ENCODE measurements around the gene ARF1. TPM values are rescaled to one million over a fixed set of nuclear protein-coding genes. Genes with fewer than 3 reads are reported as not detected.

Gene ARF1
- total RNA-seq, 1 donor from 2014 or later: 288 TPM

GRCh38 chr1:228064741-228065542 is 17.6 kb upstream of the ARF1 start:
- Mint-ChIP-seq H3K36me3 (no peaks in the 10 kb centered on the region), H3K4me3 (no peak overlapping the region), H3K27me3 (peaks cover 37% of the 10 kb centered on the region), H3K9me3 (no peaks in the 10 kb centered on the region), H3K27ac (no peak overlapping the region), H3K4me1 (ENCODE audit: unreplicated experiment) (no peaks in the 10 kb centered on the region)
- TF ChIP-seq, protein P1, sequence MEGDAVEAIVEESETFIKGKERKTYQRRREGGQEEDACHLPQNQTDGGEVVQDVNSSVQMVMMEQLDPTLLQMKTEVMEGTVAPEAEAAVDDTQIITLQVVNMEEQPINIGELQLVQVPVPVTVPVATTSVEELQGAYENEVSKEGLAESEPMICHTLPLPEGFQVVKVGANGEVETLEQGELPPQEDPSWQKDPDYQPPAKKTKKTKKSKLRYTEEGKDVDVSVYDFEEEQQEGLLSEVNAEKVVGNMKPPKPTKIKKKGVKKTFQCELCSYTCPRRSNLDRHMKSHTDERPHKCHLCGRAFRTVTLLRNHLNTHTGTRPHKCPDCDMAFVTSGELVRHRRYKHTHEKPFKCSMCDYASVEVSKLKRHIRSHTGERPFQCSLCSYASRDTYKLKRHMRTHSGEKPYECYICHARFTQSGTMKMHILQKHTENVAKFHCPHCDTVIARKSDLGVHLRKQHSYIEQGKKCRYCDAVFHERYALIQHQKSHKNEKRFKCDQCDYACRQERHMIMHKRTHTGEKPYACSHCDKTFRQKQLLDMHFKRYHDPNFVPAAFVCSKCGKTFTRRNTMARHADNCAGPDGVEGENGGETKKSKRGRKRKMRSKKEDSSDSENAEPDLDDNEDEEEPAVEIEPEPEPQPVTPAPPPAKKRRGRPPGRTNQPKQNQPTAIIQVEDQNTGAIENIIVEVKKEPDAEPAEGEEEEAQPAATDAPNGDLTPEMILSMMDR (conservative IDR thresholded peaks at IDR 0.05): no peak
- DNase-seq (ENCODE audit: extremely low spot score, unreplicated experiment): no peak

GRCh38 chr1:228065543-228066347 is 16.8 kb upstream of the ARF1 start:
- Mint-ChIP-seq H3K9me3 (no peaks in the 10 kb centered on the region), H3K27ac (no peak overlapping the region), H3K36me3 (no peaks in the 10 kb centered on the region), H3K4me1 (ENCODE audit: unreplicated experiment) (no peaks in the 10 kb centered on the region), H3K27me3 (peaks cover 33% of the 10 kb centered on the region), H3K4me3 (no peak overlapping the region)
- TF ChIP-seq, protein P1 (conservative IDR thresholded peaks at IDR 0.05): no peak
- DNase-seq (ENCODE audit: extremely low spot score, unreplicated experiment): no peak

- Mint-ChIP-seq H3K9me3 (no peaks in the 10 kb centered on the region), H3K36me3 (no peaks in the 10 kb centered on the region), H3K4me3 (no peak overlapping the region), H3K4me1 (ENCODE audit: unreplicated experiment) (no peaks in the 10 kb centered on the region), H3K27me3 (peaks cover 32% of the 10 kb centered on the region), H3K27ac (no peak overlapping the region)
- TF ChIP-seq, protein P1 (conservative IDR thresholded peaks at IDR 0.05): no peak
- DNase-seq (ENCODE audit: extremely low spot score, unreplicated experiment): no peak
Observed at GRCh38 chr1:228066416-228066815, 16.1 kb upstream of the ARF1 start.

DNA sequence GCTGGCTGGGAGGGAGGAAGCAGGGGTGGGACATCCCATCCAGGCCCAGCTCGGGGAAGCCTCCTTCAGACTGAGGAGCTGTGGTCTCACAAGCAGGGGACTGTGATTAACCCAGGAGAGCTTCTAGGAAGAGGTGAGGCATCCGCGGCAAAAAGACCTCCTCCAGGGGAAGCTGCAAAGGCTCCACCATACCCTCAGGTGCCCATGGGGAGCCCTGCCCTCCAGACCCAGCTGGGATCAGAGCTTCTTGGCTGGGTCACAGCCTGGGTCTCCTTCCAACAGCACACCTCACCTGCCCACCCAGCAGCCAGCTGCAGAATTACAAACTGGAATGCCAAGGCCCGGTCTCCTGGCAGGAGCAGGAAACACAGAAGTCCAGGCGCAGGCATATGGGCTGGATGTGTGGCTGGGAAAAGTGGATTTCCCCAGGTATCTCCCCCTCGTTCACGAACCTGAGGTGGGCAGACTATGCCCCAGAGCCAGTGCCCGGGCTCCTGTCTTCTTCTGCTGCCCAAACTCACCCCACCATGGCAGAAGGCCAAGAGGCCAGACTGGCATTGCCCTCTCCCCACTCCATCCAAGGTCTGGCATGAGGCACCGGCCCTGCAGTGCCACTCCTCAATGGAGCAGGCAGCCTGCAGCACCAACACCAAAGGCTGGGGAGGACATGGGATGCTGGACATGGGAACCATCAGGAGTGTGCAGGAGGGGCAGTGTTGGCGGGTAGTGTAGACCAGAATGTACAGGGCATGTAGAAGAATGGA is 15.4 kb upstream of the ARF1 start:
- no peaks in the 10 kb centered on the region for H3K36me3 Mint-ChIP-seq
- H3K9me3 Mint-ChIP-seq: no peaks in the 10 kb centered on the region
- no peak for DNase-seq (ENCODE audit: extremely low spot score, unreplicated experiment)
- no peaks in the 10 kb centered on the region for H3K4me1 Mint-ChIP-seq (ENCODE audit: unreplicated experiment)
- no peak overlapping the region for H3K27ac Mint-ChIP-seq
- H3K27me3 Mint-ChIP-seq: peaks cover 34% of the 10 kb centered on the region
- TF ChIP-seq, protein P1 (conservative IDR thresholded peaks at IDR 0.05): no peak
- no peak overlapping the region for H3K4me3 Mint-ChIP-seq

DNA sequence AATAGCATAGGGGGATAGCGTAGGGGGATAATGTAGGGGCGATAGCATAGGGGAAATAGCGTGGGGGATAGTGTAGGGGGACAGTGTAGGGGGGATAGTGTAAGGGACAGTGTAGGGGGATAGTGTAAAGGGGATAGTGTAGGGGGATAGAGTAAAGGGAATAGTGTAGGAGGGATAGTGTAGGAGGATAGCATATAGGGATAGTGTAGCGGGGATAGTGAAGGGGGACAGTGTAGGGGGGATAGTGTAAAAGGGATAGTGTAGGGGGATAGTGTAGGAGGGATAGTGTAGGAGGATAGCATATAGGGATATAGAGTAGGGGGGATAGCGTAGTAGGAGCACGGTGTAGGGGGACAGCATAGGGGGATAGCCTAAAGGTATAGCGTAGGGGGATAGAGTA is 14.1 kb upstream of the ARF1 start:
- no peak overlapping the region for H3K27ac Mint-ChIP-seq
- no peaks in the 10 kb centered on the region for H3K4me1 Mint-ChIP-seq (ENCODE audit: unreplicated experiment)
- no peak for DNase-seq (ENCODE audit: extremely low spot score, unreplicated experiment)
- no peaks in the 10 kb centered on the region for H3K36me3 Mint-ChIP-seq
- H3K27me3 Mint-ChIP-seq: peaks cover 36% of the 10 kb centered on the region
- TF ChIP-seq, protein P1 (conservative IDR thresholded peaks at IDR 0.05): no peak
- no peaks in the 10 kb centered on the region for H3K9me3 Mint-ChIP-seq
- H3K4me3 Mint-ChIP-seq: no peak overlapping the region
